ENCODE data around the gene TAF13. TPM values are rescaled to one million over a fixed set of nuclear protein-coding genes. Genes with fewer than 3 reads are reported as not detected.

Gene TAF13
- total and polyA plus RNA-seq, 9 of the 15 experiments (the other 6 are each of a cell fraction or from before 2014, with no cell fraction given) = 14.9 to 77.2 (median 38.7) TPM

GRCh38 chr1:109041621-109042468, 34.0 kb downstream of the TAF13 start, which contains the start of gene WDR47 (continued):
- TF ChIP-seq ZNF280A (IDR thresholded peaks at IDR 0.05; ENCODE audit: low read depth, partially characterized antibody) = no peak
- TF ChIP-seq FOS (IDR thresholded peaks at IDR 0.05; ENCODE audit: extremely low read depth, insufficient read length) = no peak
- TF ChIP-seq PKNOX1 (IDR thresholded peaks at IDR 0.05) = peak; percentile 93
- TF ChIP-seq LCOR (CRISPR knock-in tag; IDR thresholded peaks at IDR 0.05) = no peak; the same call in 1 of the 2 replicates
- peak; percentile 87 for TF ChIP-seq SAP30 (IDR thresholded peaks at IDR 0.05; ENCODE audit: borderline replicate concordance, insufficient read depth, low read depth, low read length, poor library complexity, severe bottlenecking)
- TF ChIP-seq, protein P1, sequence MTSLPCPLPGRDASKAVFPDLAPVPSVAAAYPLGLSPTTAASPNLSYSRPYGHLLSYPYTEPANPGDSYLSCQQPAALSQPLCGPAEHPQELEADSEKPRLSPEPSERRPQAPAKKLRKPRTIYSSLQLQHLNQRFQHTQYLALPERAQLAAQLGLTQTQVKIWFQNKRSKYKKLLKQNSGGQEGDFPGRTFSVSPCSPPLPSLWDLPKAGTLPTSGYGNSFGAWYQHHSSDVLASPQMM (CRISPR knock-in tag; IDR thresholded peaks at IDR 0.05) = no peak
- TF ChIP-seq, protein P2, sequence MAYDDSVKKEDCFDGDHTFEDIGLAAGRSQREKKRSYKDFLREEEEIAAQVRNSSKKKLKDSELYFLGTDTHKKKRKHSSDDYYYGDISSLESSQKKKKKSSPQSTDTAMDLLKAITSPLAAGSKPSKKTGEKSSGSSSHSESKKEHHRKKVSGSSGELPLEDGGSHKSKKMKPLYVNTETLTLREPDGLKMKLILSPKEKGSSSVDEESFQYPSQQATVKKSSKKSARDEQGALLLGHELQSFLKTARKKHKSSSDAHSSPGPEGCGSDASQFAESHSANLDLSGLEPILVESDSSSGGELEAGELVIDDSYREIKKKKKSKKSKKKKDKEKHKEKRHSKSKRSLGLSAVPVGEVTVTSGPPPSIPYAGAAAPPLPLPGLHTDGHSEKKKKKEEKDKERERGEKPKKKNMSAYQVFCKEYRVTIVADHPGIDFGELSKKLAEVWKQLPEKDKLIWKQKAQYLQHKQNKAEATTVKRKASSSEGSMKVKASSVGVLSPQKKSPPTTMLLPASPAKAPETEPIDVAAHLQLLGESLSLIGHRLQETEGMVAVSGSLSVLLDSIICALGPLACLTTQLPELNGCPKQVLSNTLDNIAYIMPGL (CRISPR knock-in tag; IDR thresholded peaks at IDR 0.05) = 0 out of 2 replicates have a peak, but pooled peaks have one; percentile 23
- peak; percentile 95 for TF ChIP-seq RREB1 (CRISPR knock-in tag; IDR thresholded peaks at IDR 0.05)
- no peak for TF ChIP-seq ZNF655 (CRISPR knock-in tag; IDR thresholded peaks at IDR 0.05)
